Neural progenitor cell (in vitro differentiated cells): ENCODE measurements around the gene NT5DC2. TPM values are rescaled to one million over a fixed set of nuclear protein-coding genes. Genes with fewer than 3 reads are reported as not detected.
"Not testable (repeated sequence)": the region's sequence is repeated elsewhere in the genome, so short reads cannot be mapped to it uniquely, and the experiment has no call there.

Experiments
- DNase-seq: peaks from one replicate; pipeline ENCODE4 v3.0.0-alpha.2; 2016; ENCODE audit warnings: low spot score
- H2AFZ ChIP-seq: fragments of 200-600 bp; sonication (generic); replicated peaks from 2 replicates; pipeline ENCODE4 v1.6.1; 2016; ENCODE audit warnings: antibody characterized with exemption
- H3F3A ChIP-seq: fragments of 200-600 bp; sonication (generic); 2 replicates; pipeline ENCODE4 v1.6.1; 2016; ENCODE audit warnings: antibody characterized with exemption, low read depth
- H3K27ac ChIP-seq: fragments of 200-600 bp; sonication (generic); 2 replicates; pipeline ENCODE4 v1.5.1; 2016; ENCODE audit warnings: mild to moderate bottlenecking
- H3K27me3 ChIP-seq: fragments of 200-600 bp; sonication (generic); 2 replicates; pipeline ENCODE4 v1.6.1; 2016; ENCODE audit warnings: mild to moderate bottlenecking, moderate library complexity
- H3K36me3 ChIP-seq: fragments of 200-600 bp; sonication (generic); 2 replicates; pipeline ENCODE4 v1.5.1; 2016
- H3K4me1 ChIP-seq: fragments of 200-600 bp; sonication (generic); 2 replicates; pipeline ENCODE4 v1.6.1; 2016; ENCODE audit warnings: mixed run types
- H3K4me2 ChIP-seq: fragments of 200-600 bp; sonication (generic); 2 replicates; pipeline ENCODE4 v1.6.1; 2016
- H3K4me3 ChIP-seq: fragments of 200-600 bp; sonication (generic); 2 replicates; pipeline ENCODE4 v1.5.1; 2016
- H3K79me2 ChIP-seq: fragments of 200-600 bp; sonication (generic); 2 replicates; pipeline ENCODE4 v1.6.1; 2016; ENCODE audit warnings: low read depth
- H3K9ac ChIP-seq: fragments of 200-600 bp; sonication (generic); 2 replicates; pipeline ENCODE4 v1.6.1; 2016
- H3K9me3 ChIP-seq: fragments of 200-600 bp; sonication (generic); 2 replicates; pipeline ENCODE4 v1.5.1; 2016; ENCODE audit warnings: low read depth
- H4K20me1 ChIP-seq: fragments of 200-600 bp; sonication (generic); 2 replicates; pipeline ENCODE4 v1.6.1; 2016; ENCODE audit warnings: low read depth
- H3K27ac Mint-ChIP-seq: 3 replicates; pipeline ENCODE4 v1.8.0; 2021; ENCODE audit warnings: mixed read lengths
- H3K27me3 Mint-ChIP-seq: 2 replicates; pipeline ENCODE4 v1.8.0; 2022; ENCODE audit warnings: low read depth, mild to moderate bottlenecking, inconsistent platforms, moderate library complexity, mixed read lengths; ENCODE audit not compliant: insufficient read depth
- H3K36me3 Mint-ChIP-seq: 3 replicates; pipeline ENCODE4 v1.8.0; 2021; ENCODE audit warnings: mixed read lengths
- H3K4me1 Mint-ChIP-seq: 3 replicates; pipeline ENCODE4 v1.8.0; 2021; ENCODE audit warnings: mixed read lengths
- H3K4me3 Mint-ChIP-seq: 3 replicates; pipeline ENCODE4 v1.8.0; 2021; ENCODE audit warnings: mild to moderate bottlenecking, moderate library complexity, mixed read lengths
- H3K9me3 Mint-ChIP-seq: 3 replicates; pipeline ENCODE4 v1.8.0; 2020; ENCODE audit warnings: mixed read lengths
- CTCF ChIP-seq: fragments of 200-600 bp; sonication (generic); IDR thresholded peaks from 2 replicates; pipeline ENCODE4 v1.5.1; 2017; ENCODE audit warnings: antibody characterized with exemption, mild to moderate bottlenecking
- EZH2 ChIP-seq: fragments of 200-600 bp; sonication (generic); IDR thresholded peaks from 2 replicates; pipeline ENCODE4 v1.6.1; 2017; ENCODE audit warnings: antibody characterized with exemption, mild to moderate bottlenecking, moderate library complexity
- EZH2phosphoT487 ChIP-seq: fragments of 200-600 bp; sonication (generic); IDR thresholded peaks from 2 replicates; pipeline ENCODE4 v1.6.1; 2017; ENCODE audit warnings: antibody characterized with exemption
- total RNA-seq: library from RNA; depleted of rRNA; stranded (reverse); fragments of >200 nt; gene quantifications from 2 replicates; pipeline ENCODE4 v1.2.3, GENCODE V29; 2015; ENCODE audit warnings: low replicate concordance

Gene NT5DC2
- total RNA-seq, 1 donor from 2014 or later, result 210 TPM

- Mint-ChIP-seq H3K9me3 (no peaks in the 10 kb centered on the region), H3K4me3 (no peak overlapping the region), H3K27ac (no peak overlapping the region), H3K36me3 (peaks cover 12% of the 10 kb centered on the region), H3K4me1 (peaks cover 19% of the 10 kb centered on the region), H3K27me3 (peaks cover 7% of the 10 kb centered on the region)
- no peak overlapping the region for H2AFZ ChIP-seq
- TF ChIP-seq EZH2phosphoT487 (no peak), CTCF (no peak), EZH2 (no peak)
- no peaks in the 10 kb centered on the region for H3K36me3 ChIP-seq
- peaks cover 9% of the 10 kb centered on the region for H3K4me1 ChIP-seq
- no peak overlapping the region for H3K4me2 ChIP-seq
- peaks cover 48% of the 10 kb centered on the region for H4K20me1 ChIP-seq
- no peak overlapping the region for H3K4me3 ChIP-seq
- H3F3A ChIP-seq, result no peaks in the 10 kb centered on the region
- peaks cover 28% of the 10 kb centered on the region for H3K79me2 ChIP-seq
- DNase-seq, result peak; percentile 15
- no peaks in the 10 kb centered on the region for H3K27me3 ChIP-seq
- H3K9ac ChIP-seq, result no peak overlapping the region
- H3K27ac ChIP-seq, result no peak overlapping the region
- no peaks in the 10 kb centered on the region for H3K9me3 ChIP-seq
These were observed 6.5 kb downstream of the NT5DC2 start for GRCh38 chr3:52527039-52527731.

GRCh38 chr3:52526671-52527038 lies 7.0 kb downstream of the NT5DC2 start:
- Mint-ChIP-seq H3K27ac (peak overlapping the region; percentile 21), H3K36me3 (peaks cover 12% of the 10 kb centered on the region), H3K4me1 (peaks cover 17% of the 10 kb centered on the region)
- not testable (repeated sequence) for H3F3A ChIP-seq, H3K9me3 ChIP-seq, H2AFZ ChIP-seq, H3K4me3 ChIP-seq, H3K27me3 ChIP-seq, H3K36me3 ChIP-seq, H3K9me3 Mint-ChIP-seq, DNase-seq, H3K9ac ChIP-seq, H3K4me2 ChIP-seq, H3K27ac ChIP-seq, H3K4me3 Mint-ChIP-seq, H3K27me3 Mint-ChIP-seq, H3K4me1 ChIP-seq
- Histone ChIP-seq H3K79me2 (peaks cover 23% of the 10 kb centered on the region), H4K20me1 (peaks cover 42% of the 10 kb centered on the region)

- H3K4me1 Mint-ChIP-seq, result peaks cover 17% of the 10 kb centered on the region
- H3K79me2 ChIP-seq, result peaks cover 15% of the 10 kb centered on the region
- H3K27me3 ChIP-seq, result no peaks in the 10 kb centered on the region
- H3K27me3 Mint-ChIP-seq, result peaks cover 6% of the 10 kb centered on the region
- TF ChIP-seq EZH2 (no peak), EZH2phosphoT487 (no peak), CTCF (no peak)
- H3K36me3 ChIP-seq, result no peaks in the 10 kb centered on the region
- H3K9ac ChIP-seq, result no peak overlapping the region
- no peak overlapping the region for H3K27ac ChIP-seq
- H3K4me2 ChIP-seq, result no peak overlapping the region
- H3K27ac Mint-ChIP-seq, result peak overlapping the region; percentile 33
- DNase-seq, result no peak
- H3K4me3 ChIP-seq, result no peak overlapping the region
- no peak overlapping the region for H3K4me3 Mint-ChIP-seq
- peaks cover 35% of the 10 kb centered on the region for H4K20me1 ChIP-seq
- H3K9me3 Mint-ChIP-seq, result no peaks in the 10 kb centered on the region
- H3K36me3 Mint-ChIP-seq, result peaks cover 12% of the 10 kb centered on the region
- H2AFZ ChIP-seq, result no peak overlapping the region
- peaks cover 2% of the 10 kb centered on the region for H3K4me1 ChIP-seq
- H3K9me3 ChIP-seq, result no peaks in the 10 kb centered on the region
- no peaks in the 10 kb centered on the region for H3F3A ChIP-seq
These were observed 7.7 kb downstream of the NT5DC2 start for GRCh38 chr3:52525680-52526561.
